CD14-positive monocyte (primary cell): ENCODE data around the gene MMP15. TPM values are rescaled to one million over a fixed set of nuclear protein-coding genes. Genes with fewer than 3 reads are reported as not detected.

Experiments
- DNase-seq, 3 donors: peaks; one replicate each; pipeline ENCODE4 v3.0.0-alpha.2; 2011 to 2022
- H2AFZ ChIP-seq: 2 replicates; pipeline ENCODE4 v1.6.0; 2012; ENCODE audit warnings: mild to moderate bottlenecking, low read depth, low read length, inconsistent platforms; ENCODE audit not compliant: insufficient read depth, poor library complexity, severe bottlenecking
- H3K27ac ChIP-seq, 2 donors: 1 replicate in 1 of 2; 2 replicates in 1 of 2; pipeline ENCODE4 v1.5.1; 2012 to 2013; ENCODE audit warnings: low read length in 2 of 2, control low read depth in 1 of 2, inconsistent platforms in 1 of 2, low read depth in 1 of 2, mild to moderate bottlenecking in 1 of 2
- H3K27me3 ChIP-seq, 2 donors: one replicate each; pipeline versions ENCODE4 v1.6.0 to v1.6.1; 2011 to 2013; ENCODE audit warnings: low read length in 2 of 2; ENCODE audit not compliant: control insufficient read depth in 2 of 2, insufficient read depth in 2 of 2
- H3K36me3 ChIP-seq, 2 donors: replicated peaks in 1 of 2; 1 replicate in 1 of 2; 2 replicates in 1 of 2; pipeline versions ENCODE4 v1.5.1 to v1.6.1; 2012 to 2013; ENCODE audit warnings: low read length in 2 of 2, control low read depth in 1 of 2, inconsistent platforms in 1 of 2, mild to moderate bottlenecking in 1 of 2; ENCODE audit not compliant: insufficient read depth in 2 of 2, control insufficient read depth in 1 of 2
- H3K4me1 ChIP-seq, 2 donors: 1 replicate in 1 of 2; 2 replicates in 1 of 2; pipeline versions ENCODE4 v1.5.1 to v1.6.1; 2012 to 2013; ENCODE audit warnings: low read length in 2 of 2, control low read depth in 1 of 2, inconsistent platforms in 1 of 2, mild to moderate bottlenecking in 1 of 2, moderate library complexity in 1 of 2; ENCODE audit not compliant: insufficient read depth in 2 of 2, control insufficient read depth in 1 of 2
- H3K4me2 ChIP-seq: replicated peaks from 2 replicates; pipeline ENCODE3; 2012; ENCODE audit warnings: low read length, moderate library complexity, mild to moderate bottlenecking; ENCODE audit not compliant: poor library complexity, severe bottlenecking; ENCODE audit errors: extremely low read depth
- H3K4me3 ChIP-seq, 3 experiments: fragments of 200-600 bp in 1 of 3; sonication (generic) in 1 of 3; replicated peaks in 1 of 3; 1 replicate in 2 of 3; 2 replicates in 1 of 3; pipeline ENCODE4 v1.5.1; 2011 to 2013; ENCODE audit warnings: low read length in 3 of 3, mild to moderate bottlenecking in 3 of 3, control low read depth in 2 of 3, low read depth in 2 of 3, inconsistent platforms in 1 of 3, moderate library complexity in 1 of 3
- H3K79me2 ChIP-seq: 2 replicates; pipeline ENCODE4 v1.6.0; 2012; ENCODE audit warnings: mild to moderate bottlenecking, control low read depth, inconsistent platforms, low read length, moderate library complexity; ENCODE audit not compliant: insufficient read depth
- H3K9ac ChIP-seq: 2 replicates; pipeline ENCODE4 v1.6.0; 2017; ENCODE audit warnings: low read length, mild to moderate bottlenecking; ENCODE audit not compliant: insufficient read depth, poor library complexity, severe bottlenecking
- H3K9me3 ChIP-seq, 2 donors: replicated peaks in 1 of 2; 1 replicate in 1 of 2; 2 replicates in 1 of 2; pipeline versions ENCODE4 v1.5.1 to v1.6.1; 2012 to 2013; ENCODE audit warnings: low read length in 2 of 2, control low read depth in 1 of 2; ENCODE audit not compliant: control insufficient read depth in 1 of 2, insufficient read depth in 1 of 2
- H4K20me1 ChIP-seq: 2 replicates; pipeline ENCODE4 v1.6.0; 2012; ENCODE audit warnings: mild to moderate bottlenecking, low read length, control low read depth, moderate library complexity; ENCODE audit not compliant: insufficient read depth
- H3K27ac Mint-ChIP-seq, 7 donors: one replicate each; pipeline ENCODE4 v1.8.0; 2020; ENCODE audit warnings: mild to moderate bottlenecking in 7 of 7, mixed read lengths in 7 of 7, moderate library complexity in 6 of 7, inconsistent platforms in 2 of 7
- H3K27me3 Mint-ChIP-seq, 3 donors: one replicate each; pipeline ENCODE4 v1.8.0; 2021 to 2022; ENCODE audit warnings: low read depth in 3 of 3, mild to moderate bottlenecking in 3 of 3, mixed read lengths in 3 of 3, moderate library complexity in 3 of 3, inconsistent platforms in 1 of 3
- H3K36me3 Mint-ChIP-seq, 2 donors: one replicate each; pipeline ENCODE4 v1.8.0; 2020; ENCODE audit warnings: mixed read lengths in 2 of 2, inconsistent platforms in 1 of 2, mild to moderate bottlenecking in 1 of 2
- H3K4me1 Mint-ChIP-seq: one replicate; pipeline ENCODE4 v1.8.0; 2020; ENCODE audit warnings: mild to moderate bottlenecking, mixed read lengths
- H3K4me3 Mint-ChIP-seq, 2 donors: one replicate each; pipeline ENCODE4 v1.8.0; 2020; ENCODE audit warnings: mild to moderate bottlenecking in 2 of 2, mixed read lengths in 2 of 2, moderate library complexity in 1 of 2
- H3K9me3 Mint-ChIP-seq, 7 donors: one replicate each; pipeline ENCODE4 v1.8.0; 2020 to 2022; ENCODE audit warnings: mixed read lengths in 7 of 7, mild to moderate bottlenecking in 6 of 7, moderate library complexity in 6 of 7, inconsistent platforms in 2 of 7
- WGBS: methylation state at CpG from one replicate; pipeline ENCODE4 v1.1.5; 2013; ENCODE audit warnings: missing lambda C conversion rate; ENCODE audit not compliant: insufficient coverage; 5-methylcytosine and 5-hydroxymethylcytosine counted together
- intact Hi-C, 2 donors: fragments of 100-400 bp; cut with micrococcal nuclease; formaldehyde crosslinking; loops; one replicate each; pipeline versions ENCODE4 v1.15.0 to v1.15.1; 2023
- polyA plus RNA-seq, 3 donors: library from polyadenylated mRNA; depleted of rRNA in 1 of 3; unstranded in 2 of 3; stranded (reverse) in 1 of 3; fragments of 300-500 nt in 2 of 3; fragments of >200 nt in 1 of 3; fragmentation: Illumina TruSeq in 2 of 3; gene quantifications; 1 replicate in 2 of 3; 2 replicates in 1 of 3; pipeline ENCODE4 v1.2.3, GENCODE V29; 2012 to 2021
- TF ChIP-seq, protein P1 (sequence below): fragments of 200-600 bp; IDR thresholded peaks from one replicate; pipeline ENCODE4 v1.8.0; 2022; ENCODE audit warnings: antibody characterized with exemption, mild to moderate bottlenecking

MMP15 gene
- polyA plus RNA-seq, 3 donors, result not detected

DNA sequence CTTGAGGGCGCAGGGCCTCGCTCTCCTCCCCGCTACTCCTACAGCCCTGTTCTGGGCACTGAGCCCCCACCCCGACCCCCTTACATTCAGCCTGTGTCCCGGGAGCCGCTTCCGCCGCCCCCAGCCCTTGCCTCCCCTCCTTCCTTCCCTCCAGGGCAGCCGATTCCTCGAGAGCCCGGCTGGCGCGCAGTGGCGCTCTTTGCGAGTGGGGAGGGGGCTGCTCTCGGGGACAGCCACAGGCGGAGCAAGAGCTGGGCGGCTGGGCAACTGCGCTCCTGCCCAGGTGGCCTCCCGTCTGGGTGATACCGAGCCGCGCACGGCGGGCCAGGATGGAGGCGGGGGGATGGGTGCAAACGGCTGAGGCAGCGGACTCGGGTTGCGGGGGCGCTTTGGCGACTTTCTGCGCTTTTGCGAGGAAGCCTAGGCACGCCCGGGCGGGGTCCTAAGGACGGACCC lies 1.2 kb downstream of the MMP15 start:
- intact Hi-C loops, result no loop called here
- Histone ChIP-seq H3K36me3 (peaks cover under 1 to 4% of the 10 kb centered on the region in 2 donors), H4K20me1 (no peaks in the 10 kb centered on the region), H3K9me3 (no peaks in the 10 kb centered on the region), H3K79me2 (no peaks in the 10 kb centered on the region), H3K27me3 (peaks cover 20 to 58% of the 10 kb centered on the region in 2 donors), H2AFZ (peak overlapping the region; percentile 63), H3K4me1 (peaks cover 18 to 29% of the 10 kb centered on the region in 2 donors), H3K4me2 (peak overlapping the region; percentile 84), H3K9ac (no peak overlapping the region), H3K27ac (no peak overlapping the region), H3K4me3 (peak overlapping the region in 1 of 3 experiments; percentile 75)
- DNase-seq, result no peak
- H3K9me3 Mint-ChIP-seq, result peaks cover 0 to 11% (median 3%) of the 10 kb centered on the region in 7 donors
- no peak overlapping the region for H3K27ac Mint-ChIP-seq
- under 1% methylated on average over 35 of the region's 38 CpGs for WGBS
- peaks cover 47 to 67% (median 52%) of the 10 kb centered on the region in 3 donors for H3K27me3 Mint-ChIP-seq
- H3K4me1 Mint-ChIP-seq, result peaks cover 15% of the 10 kb centered on the region
- no peaks in the 10 kb centered on the region for H3K36me3 Mint-ChIP-seq
- H3K4me3 Mint-ChIP-seq, result peak overlapping the region; percentile 47 to 81
- TF ChIP-seq, protein P1, sequence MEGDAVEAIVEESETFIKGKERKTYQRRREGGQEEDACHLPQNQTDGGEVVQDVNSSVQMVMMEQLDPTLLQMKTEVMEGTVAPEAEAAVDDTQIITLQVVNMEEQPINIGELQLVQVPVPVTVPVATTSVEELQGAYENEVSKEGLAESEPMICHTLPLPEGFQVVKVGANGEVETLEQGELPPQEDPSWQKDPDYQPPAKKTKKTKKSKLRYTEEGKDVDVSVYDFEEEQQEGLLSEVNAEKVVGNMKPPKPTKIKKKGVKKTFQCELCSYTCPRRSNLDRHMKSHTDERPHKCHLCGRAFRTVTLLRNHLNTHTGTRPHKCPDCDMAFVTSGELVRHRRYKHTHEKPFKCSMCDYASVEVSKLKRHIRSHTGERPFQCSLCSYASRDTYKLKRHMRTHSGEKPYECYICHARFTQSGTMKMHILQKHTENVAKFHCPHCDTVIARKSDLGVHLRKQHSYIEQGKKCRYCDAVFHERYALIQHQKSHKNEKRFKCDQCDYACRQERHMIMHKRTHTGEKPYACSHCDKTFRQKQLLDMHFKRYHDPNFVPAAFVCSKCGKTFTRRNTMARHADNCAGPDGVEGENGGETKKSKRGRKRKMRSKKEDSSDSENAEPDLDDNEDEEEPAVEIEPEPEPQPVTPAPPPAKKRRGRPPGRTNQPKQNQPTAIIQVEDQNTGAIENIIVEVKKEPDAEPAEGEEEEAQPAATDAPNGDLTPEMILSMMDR, result no peak

DNA sequence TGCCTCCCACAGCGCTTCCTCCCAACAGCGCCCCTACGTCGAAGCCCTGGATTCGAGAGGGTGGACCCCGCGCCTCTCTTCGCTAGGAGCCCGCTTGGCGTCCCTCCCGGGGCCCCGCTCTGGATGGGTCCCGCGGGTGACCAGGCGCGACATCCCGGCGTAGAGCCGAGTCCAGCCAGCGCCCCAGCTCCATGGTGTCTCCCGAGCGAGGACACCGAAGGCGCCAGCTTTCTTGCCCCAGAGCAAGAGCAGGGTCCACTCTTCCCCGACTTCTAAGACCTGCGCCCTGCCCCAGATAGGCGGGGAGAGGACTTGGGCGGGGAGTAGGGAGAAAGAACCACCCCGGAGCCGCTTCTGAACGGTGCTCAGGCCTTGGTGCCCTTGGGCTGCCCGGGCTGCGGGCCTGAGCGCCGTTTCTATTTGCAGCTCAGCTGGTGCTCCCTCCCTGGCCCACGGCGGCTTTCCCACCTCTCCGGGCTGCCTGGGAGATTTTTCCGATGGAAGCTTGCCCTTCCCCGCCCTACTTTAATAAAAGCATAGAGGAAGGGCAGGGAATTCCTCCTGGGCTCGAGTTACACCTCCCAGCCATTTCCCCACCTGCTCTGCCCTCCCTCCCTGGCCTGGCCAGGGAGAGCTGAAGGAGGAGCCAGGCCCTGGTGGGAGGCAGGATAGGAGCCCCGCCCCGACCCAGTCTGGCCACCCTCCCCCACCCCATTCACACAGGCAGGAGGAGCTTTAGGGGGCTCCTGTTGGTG lies 1.8 kb downstream of the MMP15 start:
- Histone ChIP-seq H3K9me3 (no peaks in the 10 kb centered on the region), H2AFZ (no peak overlapping the region), H3K27ac (no peak overlapping the region), H3K4me2 (peak overlapping the region; percentile 84), H3K4me1 (peaks cover 18 to 29% of the 10 kb centered on the region in 2 donors), H3K9ac (no peak overlapping the region), H3K4me3 (peak overlapping the region in 1 of 3 experiments; percentile 75), H3K27me3 (peaks cover 20 to 57% of the 10 kb centered on the region in 2 donors), H4K20me1 (no peaks in the 10 kb centered on the region), H3K36me3 (no peaks in the 10 kb centered on the region), H3K79me2 (no peaks in the 10 kb centered on the region)
- no peak for DNase-seq
- intact Hi-C loops, result no loop called here
- H3K27ac Mint-ChIP-seq, result no peak overlapping the region
- H3K4me3 Mint-ChIP-seq, result peak overlapping the region in 1 of 2 donors; percentile 80
- no peaks in the 10 kb centered on the region for H3K36me3 Mint-ChIP-seq
- WGBS, result 15% methylated on average over 37 of the region's 43 CpGs
- peaks cover 42 to 65% (median 50%) of the 10 kb centered on the region in 3 donors for H3K27me3 Mint-ChIP-seq
- peaks cover 14% of the 10 kb centered on the region for H3K4me1 Mint-ChIP-seq
- H3K9me3 Mint-ChIP-seq, result peaks cover 0 to 11% (median 3%) of the 10 kb centered on the region in 7 donors
- TF ChIP-seq, protein P1, result no peak
